Osteocyte (in vitro differentiated cells): ENCODE results near the gene SLC24A5. TPM values are rescaled to one million over a fixed set of nuclear protein-coding genes. Genes with fewer than 3 reads are reported as not detected.

ENCODE experiments used
- DNase-seq: peaks from one replicate; pipeline ENCODE4 v3.0.0; 2021; ENCODE audit warnings: mixed read lengths; ENCODE audit not compliant: unreplicated experiment; ENCODE audit errors: extremely low spot score
- H3K27ac Mint-ChIP-seq: one replicate; pipeline ENCODE4 v1.8.0; 2021; ENCODE audit warnings: mild to moderate bottlenecking, mixed read lengths; ENCODE audit not compliant: unreplicated experiment
- H3K27me3 Mint-ChIP-seq: one replicate; pipeline ENCODE4 v1.8.0; 2021; ENCODE audit warnings: mixed read lengths; ENCODE audit not compliant: unreplicated experiment
- H3K36me3 Mint-ChIP-seq: one replicate; pipeline ENCODE4 v1.8.0; 2021; ENCODE audit warnings: mixed read lengths; ENCODE audit not compliant: unreplicated experiment
- H3K4me1 Mint-ChIP-seq: one replicate; pipeline ENCODE4 v1.8.0; 2021; ENCODE audit warnings: mixed read lengths; ENCODE audit not compliant: unreplicated experiment
- H3K4me3 Mint-ChIP-seq: one replicate; pipeline ENCODE4 v1.8.0; 2021; ENCODE audit warnings: mild to moderate bottlenecking, moderate library complexity, mixed read lengths; ENCODE audit not compliant: unreplicated experiment
- H3K9me3 Mint-ChIP-seq: one replicate; pipeline ENCODE4 v1.8.0; 2021; ENCODE audit warnings: mixed read lengths; ENCODE audit not compliant: unreplicated experiment
- CTCF ChIP-seq: fragments of 200-600 bp; sonication (generic); IDR thresholded peaks from 2 replicates; pipeline ENCODE4 v1.5.0; 2021; ENCODE audit warnings: antibody characterized with exemption, mild to moderate bottlenecking, moderate library complexity
- total RNA-seq: library from RNA; stranded (reverse); gene quantifications from 2 replicates; pipeline ENCODE4 v1.2.1, GENCODE V29; 2021

Gene SLC24A5
- total RNA-seq, 1 donor from 2014 or later = not detected

GRCh38 chr15:48084759-48085590, 35.8 kb upstream of the SLC24A5 start:
- DNase-seq = no peak
- H3K4me3 Mint-ChIP-seq = no peak overlapping the region
- H3K36me3 Mint-ChIP-seq = no peaks in the 10 kb centered on the region
- no peaks in the 10 kb centered on the region for H3K4me1 Mint-ChIP-seq
- peak; percentile 56 for TF ChIP-seq CTCF
- peaks cover 26% of the 10 kb centered on the region for H3K27me3 Mint-ChIP-seq
- H3K27ac Mint-ChIP-seq = no peak overlapping the region
- no peaks in the 10 kb centered on the region for H3K9me3 Mint-ChIP-seq

- Mint-ChIP-seq H3K27ac (no peak overlapping the region), H3K4me3 (no peak overlapping the region), H3K27me3 (peaks cover 27% of the 10 kb centered on the region), H3K36me3 (no peaks in the 10 kb centered on the region), H3K9me3 (no peaks in the 10 kb centered on the region), H3K4me1 (no peaks in the 10 kb centered on the region)
- no peak for TF ChIP-seq CTCF
- no peak for DNase-seq
These were observed 35.2 kb upstream of the SLC24A5 start for GRCh38 chr15:48085591-48085930.

- no peaks in the 10 kb centered on the region for H3K4me1 Mint-ChIP-seq
- H3K4me3 Mint-ChIP-seq = no peak overlapping the region
- no peaks in the 10 kb centered on the region for H3K36me3 Mint-ChIP-seq
- TF ChIP-seq CTCF = no peak
- H3K9me3 Mint-ChIP-seq = no peaks in the 10 kb centered on the region
- no peak for DNase-seq
- no peak overlapping the region for H3K27ac Mint-ChIP-seq
- peaks cover 25% of the 10 kb centered on the region for H3K27me3 Mint-ChIP-seq
These were observed 34.7 kb upstream of the SLC24A5 start for GRCh38 chr15:48086133-48086532.

- TF ChIP-seq CTCF = no peak
- Mint-ChIP-seq H3K4me1 (no peaks in the 10 kb centered on the region), H3K36me3 (no peaks in the 10 kb centered on the region), H3K27me3 (peaks cover 24% of the 10 kb centered on the region), H3K9me3 (no peaks in the 10 kb centered on the region), H3K4me3 (no peak overlapping the region), H3K27ac (no peak overlapping the region)
- DNase-seq = no peak
These were observed 34.2 kb upstream of the SLC24A5 start for GRCh38 chr15:48086576-48086975.

DNA sequence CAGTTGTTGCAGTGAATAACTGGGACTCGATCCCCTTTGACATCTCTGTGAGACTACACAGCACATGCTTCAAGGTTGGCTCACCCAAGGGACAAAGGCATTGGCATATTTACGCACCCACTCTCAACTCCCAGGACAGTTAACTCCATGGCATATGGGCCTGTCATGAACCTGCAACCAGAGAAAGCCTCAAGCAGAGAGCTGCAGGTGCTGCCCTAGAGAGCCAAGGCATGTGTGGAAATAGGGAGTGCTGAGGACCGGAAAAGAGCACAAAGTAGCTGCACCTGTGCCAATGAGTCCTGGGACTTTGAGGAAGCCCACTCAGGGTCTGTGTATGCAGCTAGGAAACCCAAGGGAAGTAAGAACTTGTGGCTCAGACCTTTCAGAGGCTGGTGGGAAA, 32.9 kb upstream of the SLC24A5 start:
- TF ChIP-seq CTCF = no peak
- Mint-ChIP-seq H3K4me1 (no peaks in the 10 kb centered on the region), H3K4me3 (no peak overlapping the region), H3K9me3 (no peaks in the 10 kb centered on the region), H3K27ac (no peak overlapping the region), H3K36me3 (no peaks in the 10 kb centered on the region), H3K27me3 (peaks cover 14% of the 10 kb centered on the region)
- no peak for DNase-seq
